ENCODE measurements around the gene TNFAIP8L1.

The TNFAIP8L1 gene

DNA sequence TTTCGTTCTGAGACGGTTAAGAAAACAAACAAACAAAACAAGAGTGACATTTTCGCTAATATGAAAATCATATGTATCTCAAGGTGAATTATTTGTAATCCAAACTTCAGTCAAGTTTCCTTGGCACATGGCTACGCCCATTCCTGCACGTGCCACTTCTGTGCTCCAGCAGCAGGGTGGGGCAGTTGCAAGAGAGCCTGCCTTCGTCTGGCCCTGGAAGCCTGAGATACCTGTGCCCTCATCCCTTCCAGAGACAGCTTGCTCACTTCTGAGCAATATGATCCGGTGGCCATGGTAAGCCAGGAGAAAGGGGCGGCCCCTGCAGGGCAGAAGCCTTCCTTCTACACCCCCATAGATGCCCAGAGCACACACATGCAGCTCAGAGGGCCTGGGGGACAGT, 62.2 kb downstream of the TNFAIP8L1 start:
- no peak overlapping the region for H3K9ac ChIP-seq (ENCODE audit: low read depth, low read length, poor library complexity, severe bottlenecking)
- no peaks in the 10 kb centered on the region for H3K9me3 ChIP-seq (ENCODE audit: insufficient read depth, low read depth, low read length)
- H3K9me2 ChIP-seq (replicated peaks; ENCODE audit: low read depth, low read length) = no peaks in the 10 kb centered on the region
- H3K79me2 ChIP-seq (ENCODE audit: insufficient read depth, low read length) = no peaks in the 10 kb centered on the region
- no peaks in the 10 kb centered on the region for H3K4me1 ChIP-seq (ENCODE audit: insufficient read depth, low read length, poor library complexity, severe bottlenecking)
- H3K4me2 ChIP-seq (ENCODE audit: low read depth, low read length, poor library complexity, severe bottlenecking) = no peak overlapping the region
- no peak overlapping the region for H2AFZ ChIP-seq (ENCODE audit: low read length)
- H3K36me3 ChIP-seq (ENCODE audit: insufficient read depth, low read length) = peaks cover 68% of the 10 kb centered on the region; the same call in 1 of the 2 replicates
- H4K20me1 ChIP-seq (ENCODE audit: insufficient read depth, low read length, poor library complexity, severe bottlenecking) = no peaks in the 10 kb centered on the region
- H3F3A ChIP-seq (ENCODE audit: low read depth) = no peaks in the 10 kb centered on the region
- no peaks in the 10 kb centered on the region for H3K27me3 ChIP-seq (ENCODE audit: insufficient read depth, low read length, poor library complexity, severe bottlenecking)
- no peak overlapping the region for H3K4me3 ChIP-seq (ENCODE audit: low read length, poor library complexity, severe bottlenecking)
- TF ChIP-seq CTCF (conservative IDR thresholded peaks at IDR 0.05; ENCODE audit: low read length) (no peak), EZH2phosphoT487 (IDR thresholded peaks at IDR 0.05; ENCODE audit: borderline replicate concordance) (no peak)

GRCh38 chr19:4702764-4703163, 63.4 kb downstream of the TNFAIP8L1 start:
- Histone ChIP-seq H3F3A (ENCODE audit: low read depth) (no peaks in the 10 kb centered on the region), H3K9ac (ENCODE audit: low read depth, low read length, poor library complexity, severe bottlenecking) (no peak overlapping the region), H3K79me2 (ENCODE audit: insufficient read depth, low read length) (no peaks in the 10 kb centered on the region), H3K9me3 (ENCODE audit: insufficient read depth, low read depth, low read length) (no peaks in the 10 kb centered on the region), H3K36me3 (ENCODE audit: insufficient read depth, low read length) (peaks cover 56% of the 10 kb centered on the region; the same call in 1 of the 2 replicates), H2AFZ (ENCODE audit: low read length) (no peak overlapping the region), H3K4me1 (ENCODE audit: insufficient read depth, low read length, poor library complexity, severe bottlenecking) (no peaks in the 10 kb centered on the region), H3K4me3 (ENCODE audit: low read length, poor library complexity, severe bottlenecking) (no peak overlapping the region), H3K9me2 (replicated peaks; ENCODE audit: low read depth, low read length) (no peaks in the 10 kb centered on the region), H3K4me2 (ENCODE audit: low read depth, low read length, poor library complexity, severe bottlenecking) (no peak overlapping the region), H4K20me1 (ENCODE audit: insufficient read depth, low read length, poor library complexity, severe bottlenecking) (no peaks in the 10 kb centered on the region), H3K27me3 (ENCODE audit: insufficient read depth, low read length, poor library complexity, severe bottlenecking) (no peaks in the 10 kb centered on the region)
- TF ChIP-seq EZH2phosphoT487 (IDR thresholded peaks at IDR 0.05; ENCODE audit: borderline replicate concordance) = no peak
- TF ChIP-seq CTCF (conservative IDR thresholded peaks at IDR 0.05; ENCODE audit: low read length) = no peak

DNA sequence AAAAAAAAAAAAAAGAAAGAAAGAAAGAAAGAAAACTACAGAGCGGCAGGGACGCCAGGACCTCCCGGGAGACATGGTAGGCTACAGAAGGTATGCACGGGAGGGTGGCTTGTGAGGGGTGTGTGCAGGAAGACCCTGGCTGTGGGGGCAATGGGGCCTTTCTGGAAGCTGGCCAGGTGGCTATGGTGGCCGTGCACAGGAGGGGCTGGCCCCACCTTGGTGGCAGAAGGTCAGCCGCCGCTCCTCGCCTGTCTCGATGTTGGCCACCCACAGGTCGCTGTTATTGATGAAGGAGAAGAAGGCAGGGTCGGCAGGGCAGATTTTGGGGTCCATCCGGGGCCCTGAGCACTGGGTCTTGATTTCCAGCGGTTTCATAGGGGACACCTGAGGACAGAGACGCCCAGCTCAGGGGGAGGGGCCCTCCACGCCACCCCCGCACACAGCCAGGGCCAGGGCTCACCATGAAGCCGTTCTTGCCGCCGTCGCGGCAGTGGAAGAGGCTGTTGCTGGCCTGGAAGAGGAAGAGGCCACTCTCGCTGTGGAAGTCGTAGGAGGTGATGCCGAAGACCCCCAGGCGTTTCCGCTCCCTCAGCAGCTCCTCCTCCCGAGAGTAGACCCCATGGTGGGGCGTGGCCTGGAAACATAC, 64.5 kb downstream of the TNFAIP8L1 start:
- no peaks in the 10 kb centered on the region for H4K20me1 ChIP-seq (ENCODE audit: insufficient read depth, low read length, poor library complexity, severe bottlenecking)
- peaks cover 51% of the 10 kb centered on the region; the same call in 1 of the 2 replicates for H3K36me3 ChIP-seq (ENCODE audit: insufficient read depth, low read length)
- H3K27me3 ChIP-seq (ENCODE audit: insufficient read depth, low read length, poor library complexity, severe bottlenecking) = no peaks in the 10 kb centered on the region
- no peaks in the 10 kb centered on the region for H3K9me2 ChIP-seq (replicated peaks; ENCODE audit: low read depth, low read length)
- no peaks in the 10 kb centered on the region for H3F3A ChIP-seq (ENCODE audit: low read depth)
- no peak overlapping the region for H2AFZ ChIP-seq (ENCODE audit: low read length)
- no peaks in the 10 kb centered on the region for H3K4me1 ChIP-seq (ENCODE audit: insufficient read depth, low read length, poor library complexity, severe bottlenecking)
- TF ChIP-seq CTCF (conservative IDR thresholded peaks at IDR 0.05; ENCODE audit: low read length) (no peak), EZH2phosphoT487 (IDR thresholded peaks at IDR 0.05; ENCODE audit: borderline replicate concordance) (no peak)
- H3K4me3 ChIP-seq (ENCODE audit: low read length, poor library complexity, severe bottlenecking) = no peak overlapping the region
- H3K9ac ChIP-seq (ENCODE audit: low read depth, low read length, poor library complexity, severe bottlenecking) = no peak overlapping the region
- no peak overlapping the region for H3K4me2 ChIP-seq (ENCODE audit: low read depth, low read length, poor library complexity, severe bottlenecking)
- no peaks in the 10 kb centered on the region for H3K9me3 ChIP-seq (ENCODE audit: insufficient read depth, low read depth, low read length)
- H3K79me2 ChIP-seq (ENCODE audit: insufficient read depth, low read length) = no peaks in the 10 kb centered on the region

All from Loucy (cell line).